ENCODE data around the gene NGLY1. TPM values are rescaled to one million over a fixed set of nuclear protein-coding genes. Genes with fewer than 3 reads are reported as not detected.

NGLY1 gene
- total RNA-seq, 1 donor from 2014 or later = 29.9 TPM

DNA sequence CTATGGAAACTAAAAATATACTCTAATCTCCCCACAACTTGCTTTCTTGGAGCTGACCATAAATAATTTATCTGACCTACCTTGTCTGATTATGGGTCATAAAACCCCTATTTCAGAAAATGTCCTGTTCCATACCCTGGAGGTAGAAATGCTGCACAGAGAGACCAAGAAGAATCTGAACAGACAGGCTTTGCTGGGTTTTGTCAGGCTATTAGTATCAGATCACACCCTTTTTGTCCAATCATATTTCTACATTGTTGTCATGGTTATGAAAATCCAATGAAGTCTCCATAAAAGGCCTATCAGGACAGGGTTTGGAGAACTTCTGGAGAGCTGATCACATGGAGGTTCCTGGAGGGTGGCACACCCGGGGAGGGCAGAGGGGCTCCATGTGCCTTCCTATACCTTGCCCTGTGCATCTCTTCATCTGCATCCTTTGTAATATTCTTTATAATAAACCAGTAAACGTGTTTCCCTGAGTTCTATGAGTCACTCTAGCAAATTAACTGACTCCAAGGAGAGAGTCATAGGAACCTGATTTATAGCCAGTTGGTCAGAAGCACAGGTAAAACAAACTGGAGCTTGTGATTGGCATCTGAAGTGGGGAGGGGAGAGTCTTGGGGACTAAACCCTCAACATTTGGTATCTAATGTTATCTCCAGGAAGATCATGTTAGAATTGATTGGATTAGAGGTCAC, 58.1 kb downstream of the NGLY1 start:
- DNase-seq (ENCODE audit: low read depth, low spot score) = no peak
- H3K36me3 Mint-ChIP-seq (ENCODE audit: low read depth) = peaks cover 7% of the 10 kb centered on the region
- no peak overlapping the region for H3K4me3 Mint-ChIP-seq
- H3K27ac Mint-ChIP-seq (ENCODE audit: unreplicated experiment) = no peak overlapping the region
- no peaks in the 10 kb centered on the region for H3K9me3 Mint-ChIP-seq
- TF ChIP-seq, protein P1, sequence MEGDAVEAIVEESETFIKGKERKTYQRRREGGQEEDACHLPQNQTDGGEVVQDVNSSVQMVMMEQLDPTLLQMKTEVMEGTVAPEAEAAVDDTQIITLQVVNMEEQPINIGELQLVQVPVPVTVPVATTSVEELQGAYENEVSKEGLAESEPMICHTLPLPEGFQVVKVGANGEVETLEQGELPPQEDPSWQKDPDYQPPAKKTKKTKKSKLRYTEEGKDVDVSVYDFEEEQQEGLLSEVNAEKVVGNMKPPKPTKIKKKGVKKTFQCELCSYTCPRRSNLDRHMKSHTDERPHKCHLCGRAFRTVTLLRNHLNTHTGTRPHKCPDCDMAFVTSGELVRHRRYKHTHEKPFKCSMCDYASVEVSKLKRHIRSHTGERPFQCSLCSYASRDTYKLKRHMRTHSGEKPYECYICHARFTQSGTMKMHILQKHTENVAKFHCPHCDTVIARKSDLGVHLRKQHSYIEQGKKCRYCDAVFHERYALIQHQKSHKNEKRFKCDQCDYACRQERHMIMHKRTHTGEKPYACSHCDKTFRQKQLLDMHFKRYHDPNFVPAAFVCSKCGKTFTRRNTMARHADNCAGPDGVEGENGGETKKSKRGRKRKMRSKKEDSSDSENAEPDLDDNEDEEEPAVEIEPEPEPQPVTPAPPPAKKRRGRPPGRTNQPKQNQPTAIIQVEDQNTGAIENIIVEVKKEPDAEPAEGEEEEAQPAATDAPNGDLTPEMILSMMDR (conservative IDR thresholded peaks at IDR 0.05) = no peak
- H3K27me3 Mint-ChIP-seq (ENCODE audit: low read depth) = no peaks in the 10 kb centered on the region
- H3K4me1 Mint-ChIP-seq = no peaks in the 10 kb centered on the region

DNA sequence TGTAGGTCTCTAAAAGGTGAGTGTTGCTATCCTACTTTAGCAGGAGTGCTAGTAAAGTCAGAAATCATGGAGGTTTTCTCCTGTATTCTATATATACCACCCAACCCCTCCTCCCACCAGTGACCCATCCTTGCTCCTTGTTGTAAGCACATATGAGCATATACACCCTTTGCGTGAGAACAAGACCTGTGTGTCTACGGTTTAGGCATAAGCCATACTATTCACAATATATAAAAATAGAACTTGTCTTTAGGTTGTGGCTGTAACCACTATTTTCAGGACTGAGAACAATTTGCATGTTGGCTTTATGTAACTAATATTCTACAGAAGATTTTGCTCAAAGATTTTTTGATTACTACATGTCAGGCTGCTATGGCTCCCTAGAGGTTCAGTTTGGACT, 59.4 kb downstream of the NGLY1 start:
- TF ChIP-seq, protein P1 (conservative IDR thresholded peaks at IDR 0.05) = no peak
- Mint-ChIP-seq H3K27ac (ENCODE audit: unreplicated experiment) (no peak overlapping the region), H3K4me1 (no peaks in the 10 kb centered on the region), H3K27me3 (ENCODE audit: low read depth) (no peaks in the 10 kb centered on the region), H3K4me3 (no peak overlapping the region), H3K36me3 (ENCODE audit: low read depth) (peaks cover 5% of the 10 kb centered on the region), H3K9me3 (no peaks in the 10 kb centered on the region)
- no peak for DNase-seq (ENCODE audit: low read depth, low spot score)

DNA sequence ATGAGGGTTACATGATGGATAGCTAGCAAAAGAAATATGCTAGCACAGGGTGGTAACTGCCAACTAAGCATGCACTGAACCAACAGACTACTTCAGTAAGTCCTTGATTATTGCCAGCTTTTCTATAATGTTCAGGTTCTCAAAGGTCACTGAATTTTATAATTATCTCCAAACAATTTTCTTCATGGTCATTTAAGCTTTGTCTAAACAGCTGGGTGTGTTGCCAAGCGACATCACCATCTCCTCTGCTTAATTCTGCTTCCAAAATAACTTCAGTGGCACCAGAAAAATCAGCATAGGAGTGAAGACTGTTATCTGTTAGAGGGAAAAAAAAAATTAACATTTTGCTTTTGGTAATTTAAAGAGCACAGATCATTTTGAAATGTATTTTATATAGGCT, 63.9 kb downstream of the NGLY1 start:
- Mint-ChIP-seq H3K27me3 (ENCODE audit: low read depth) (no peaks in the 10 kb centered on the region), H3K36me3 (ENCODE audit: low read depth) (peaks cover 15% of the 10 kb centered on the region), H3K27ac (ENCODE audit: unreplicated experiment) (no peak overlapping the region), H3K9me3 (peaks cover 7% of the 10 kb centered on the region), H3K4me3 (no peak overlapping the region), H3K4me1 (no peaks in the 10 kb centered on the region)
- DNase-seq (ENCODE audit: low read depth, low spot score) = no peak
- TF ChIP-seq, protein P1 (conservative IDR thresholded peaks at IDR 0.05) = no peak

DNA sequence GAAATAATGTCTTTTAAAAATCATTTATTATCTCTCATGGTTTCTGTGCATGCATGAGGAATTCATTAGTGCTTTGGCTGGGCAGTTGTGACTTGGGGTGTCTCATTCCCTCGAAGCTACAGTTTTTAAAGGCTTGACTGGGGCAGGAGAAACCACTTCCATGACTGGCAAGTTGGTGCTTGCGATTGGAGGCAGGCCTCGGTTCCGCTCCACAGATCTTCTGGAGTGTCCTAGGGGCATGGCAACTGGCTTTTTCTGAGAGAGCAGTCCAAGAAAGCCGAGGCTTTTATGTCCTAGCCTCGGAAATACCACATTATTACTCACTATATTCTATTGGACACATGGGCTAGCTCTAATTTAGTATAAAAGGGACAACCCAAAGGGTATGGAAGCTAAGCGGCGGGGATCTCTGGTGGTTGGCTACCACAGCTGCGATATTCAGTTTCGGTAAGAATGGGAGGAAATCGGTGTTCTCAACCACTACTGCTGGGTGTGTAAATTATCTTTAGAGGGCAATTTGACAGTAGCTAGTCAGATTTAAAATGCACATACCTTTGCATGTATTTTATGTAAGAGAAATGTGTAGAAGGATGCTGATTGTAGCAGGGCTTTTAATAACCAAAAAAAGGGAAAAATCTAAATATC, 69.8 kb downstream of the NGLY1 start:
- Mint-ChIP-seq H3K4me3 (no peak overlapping the region), H3K4me1 (no peaks in the 10 kb centered on the region), H3K27ac (ENCODE audit: unreplicated experiment) (no peak overlapping the region), H3K27me3 (ENCODE audit: low read depth) (no peaks in the 10 kb centered on the region), H3K9me3 (peaks cover 7% of the 10 kb centered on the region), H3K36me3 (ENCODE audit: low read depth) (peaks cover 12% of the 10 kb centered on the region)
- DNase-seq (ENCODE audit: low read depth, low spot score) = no peak
- TF ChIP-seq, protein P1 (conservative IDR thresholded peaks at IDR 0.05) = no peak

DNA sequence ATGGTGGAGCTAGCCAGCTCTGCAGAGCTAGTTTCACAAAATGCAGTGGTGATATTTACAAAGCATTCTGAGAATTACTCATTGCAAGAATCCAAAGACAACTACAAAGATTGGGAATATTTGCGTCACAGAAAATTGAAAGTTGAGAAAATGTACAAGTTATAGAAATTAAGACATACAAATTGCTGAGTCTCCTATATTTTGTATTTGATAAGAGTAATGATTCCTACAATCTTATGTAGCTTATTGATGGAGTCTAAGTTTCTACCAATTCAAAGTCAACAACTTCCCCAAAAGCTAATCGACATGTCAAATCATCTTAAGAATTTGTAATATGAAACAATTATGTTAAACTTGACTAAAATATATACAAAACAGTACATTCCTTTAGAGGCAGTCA, 72.2 kb downstream of the NGLY1 start:
- no peak overlapping the region for H3K27ac Mint-ChIP-seq (ENCODE audit: unreplicated experiment)
- H3K4me3 Mint-ChIP-seq = no peak overlapping the region
- no peak for DNase-seq (ENCODE audit: low read depth, low spot score)
- H3K27me3 Mint-ChIP-seq (ENCODE audit: low read depth) = no peaks in the 10 kb centered on the region
- TF ChIP-seq, protein P1 (conservative IDR thresholded peaks at IDR 0.05) = no peak
- H3K4me1 Mint-ChIP-seq = no peaks in the 10 kb centered on the region
- no peaks in the 10 kb centered on the region for H3K9me3 Mint-ChIP-seq
- H3K36me3 Mint-ChIP-seq (ENCODE audit: low read depth) = no peaks in the 10 kb centered on the region

All from neural crest cell (in vitro differentiated cells).